GM12865 (cell line): ENCODE results near the gene PALLD.
"Not testable (repeated sequence)": the region's sequence is repeated elsewhere in the genome, so short reads cannot be mapped to it uniquely, and the experiment has no call there.

Experiments used
- DNase-seq: peaks from one replicate; pipeline ENCODE4 v3.0.0; 2010; ENCODE audit warnings: low read depth
- H3K4me3 ChIP-seq: 2 replicates; pipeline ENCODE4 v1.5.1; 2011; ENCODE audit warnings: mild to moderate bottlenecking, low read depth, low read length, control low read depth
- CTCF ChIP-seq: IDR thresholded peaks from 2 replicates; pipeline ENCODE4 v1.5.1; 2011; ENCODE audit warnings: low read length, control low read depth, low read depth, inconsistent platforms; ENCODE audit not compliant: insufficient read depth; ENCODE audit errors: missing control alignments

Gene PALLD

GRCh38 chr4:168694667-168695066 lies 197.8 kb downstream of the PALLD start:
- DNase-seq: no peak
- no peak overlapping the region for H3K4me3 ChIP-seq
- TF ChIP-seq CTCF: no peak

GRCh38 chr4:168695288-168695687 lies 198.4 kb downstream of the PALLD start:
- no peak for DNase-seq
- H3K4me3 ChIP-seq: no peak overlapping the region
- no peak for TF ChIP-seq CTCF

GRCh38 chr4:168696280-168696679 lies 199.4 kb downstream of the PALLD start:
- no peak for DNase-seq
- no peak for TF ChIP-seq CTCF
- H3K4me3 ChIP-seq: no peak overlapping the region

GRCh38 chr4:168696826-168697225 lies 200.0 kb downstream of the PALLD start:
- no peak overlapping the region for H3K4me3 ChIP-seq
- no peak for DNase-seq
- no peak for TF ChIP-seq CTCF

- no peak for TF ChIP-seq CTCF
- no peak for DNase-seq
- no peak overlapping the region for H3K4me3 ChIP-seq
These were observed 202.5 kb downstream of the PALLD start for GRCh38 chr4:168699224-168699878.

GRCh38 chr4:168701061-168701460 lies 204.2 kb downstream of the PALLD start:
- DNase-seq: no peak
- H3K4me3 ChIP-seq: no peak overlapping the region
- no peak for TF ChIP-seq CTCF

GRCh38 chr4:168702581-168703087 lies 205.8 kb downstream of the PALLD start:
- not testable (repeated sequence) for H3K4me3 ChIP-seq, DNase-seq

GRCh38 chr4:168705121-168705520 lies 208.3 kb downstream of the PALLD start:
- no peak for TF ChIP-seq CTCF
- DNase-seq: no peak
- H3K4me3 ChIP-seq: no peak overlapping the region
